Heart left ventricle (tissue), 16 donors: Measurements from ENCODE around the gene ARMC5. TPM values are rescaled to one million over a fixed set of nuclear protein-coding genes. Genes with fewer than 3 reads are reported as not detected.

Experiments used
- ATAC-seq, 4 donors: fragments of 200-7000 bp; cut with Tn5 transposase; one replicate each; pipeline ENCODE4 v1.9.1; 2020 to 2022; ENCODE audit warnings: moderate library complexity in 4 of 4, mild to moderate bottlenecking in 3 of 4, moderate number of reproducible peaks in 1 of 4
- DNase-seq, 5 donors: peaks; one replicate each; pipeline ENCODE4 v3.0.0-alpha.2; 2020
- H3K27ac ChIP-seq, 12 donors: fragments of 200-600 bp; sonication (generic) in 4 of 12; one replicate each; pipeline versions ENCODE4 v1.5.0 to v1.8.0; 2016 to 2022; ENCODE audit warnings: mild to moderate bottlenecking in 2 of 12
- H3K27me3 ChIP-seq, 9 donors: fragments of 200-600 bp; sonication (generic) in 2 of 9; one replicate each; pipeline versions ENCODE4 v1.5.1 to v1.8.0; 2016 to 2022; ENCODE audit warnings: mild to moderate bottlenecking in 3 of 9
- H3K36me3 ChIP-seq, 9 donors: fragments of 200-600 bp; sonication (generic) in 2 of 9; one replicate each; pipeline versions ENCODE4 v1.5.0 to v1.8.0; 2018 to 2022; ENCODE audit warnings: mild to moderate bottlenecking in 2 of 9
- H3K4me1 ChIP-seq, 12 donors: fragments of 200-600 bp; sonication (generic) in 4 of 12; one replicate each; pipeline versions ENCODE4 v1.5.0 to v1.8.0; 2016 to 2022; ENCODE audit warnings: mild to moderate bottlenecking in 3 of 12
- H3K4me3 ChIP-seq, 12 donors: fragments of 200-600 bp; sonication (generic) in 4 of 12; one replicate each; pipeline versions ENCODE4 v1.5.0 to v1.8.0; 2017 to 2022; ENCODE audit warnings: mild to moderate bottlenecking in 9 of 12, moderate library complexity in 4 of 12
- H3K9me3 ChIP-seq, 12 donors: fragments of 200-600 bp; sonication (generic) in 4 of 12; one replicate each; pipeline versions ENCODE4 v1.5.0 to v1.8.0; 2016 to 2022; ENCODE audit warnings: mild to moderate bottlenecking in 1 of 12
- CTCF ChIP-seq, 12 donors: fragments of 200-600 bp; sonication (generic) in 4 of 12; IDR thresholded peaks; one replicate each; pipeline versions ENCODE4 v1.5.0 to v1.8.0; 2018 to 2022; ENCODE audit warnings: antibody characterized with exemption in 12 of 12, mild to moderate bottlenecking in 5 of 12
- POLR2A ChIP-seq, 2 donors: fragments of 450-650 bp; IDR thresholded peaks; one replicate each; pipeline ENCODE4 v1.6.1; 2017; ENCODE audit warnings: antibody characterized with exemption in 2 of 2, mild to moderate bottlenecking in 2 of 2, moderate library complexity in 2 of 2
- whole genome bisulfite sequencing, 4 donors: extraction: QIAGEN DNeasy Blood & Tissue Kit in 2 of 4; methylation state at CpG; one replicate each; pipeline versions ENCODE4 v1.1.5 to v1.1.7; 2013 to 2018; 5-methylcytosine and 5-hydroxymethylcytosine counted together
- intact Hi-C, 10 donors: fragments of 100-400 bp; cut with DNase I; formaldehyde crosslinking; loops; one replicate each; pipeline versions ENCODE4 v1.11.1 to v1.14.2; 2022
- polyA plus RNA-seq, 2 donors: library from polyadenylated mRNA; stranded (reverse); fragments of 200-250 nt; gene quantifications; one replicate each; pipeline ENCODE4 v1.2.3, GENCODE V29; 2013
- total RNA-seq, 9 donors: library from RNA; depleted of rRNA in 2 of 9; stranded (reverse); fragments of >200 nt in 2 of 9; fragmentation: NEBNext Ultra II Directional in 3 of 9; extraction: Animal tissue kit (Norgen Biotek cat#: 25700) in 3 of 9; gene quantifications; one replicate each; pipeline versions ENCODE4 v1.1.0 to v1.2.4, GENCODE V29; 2016 to 2023
- donor health status: ischemic (EF 13 %, LVEDD 7.1; RV severe dilation, severe dysfunction).
- donor health status: healthy with polysubstance abuse.
- donor health status: DM: no; HTN: yes; CAD: no.
- donor health status: DM: no; HTN: no; CAD: no.
- donor health status: ischemic (EF 25% LVEDD 6.9; RV normal size, moderate dysfunction).
- donor health status: ischemic (EF 25% LVEDD 5.7; RV mildly dilated, moderate dysfunction).
- donor health status: healthy.
- donor health status: DM: yes; HTN: yes; CAD: no.
- donor health status: ischemic (EF 35%, LVEDD 5.7; RV mildly dilated, moderate dysfunction).
- donor health status: nonischemic (EF 11% LVEDD 7.7; RV severe dilation, severe dysfunction).
- donor health status: DM: yes; HTN: yes; CAD: no.
- donor health status: PGD.
- donor health status: ischemic (EF 29% LVEDD 5.4; RV normal size, mild dysfunction).
- donor health status: nonischemic (EF 23%, LVEDD 6.1; RV moderate dilation, normal function).

ARMC5 gene
- total and polyA plus RNA-seq, 11 donors, result 4.1 to 9.2 (median 6.6) TPM

- Histone ChIP-seq H3K27ac (no peak overlapping the region), H3K36me3 (no peaks in the 10 kb centered on the region), H3K4me1 (no peaks in the 10 kb centered on the region), H3K9me3 (peaks cover 0 to 3% (median 0%) of the 10 kb centered on the region in 12 donors), H3K27me3 (peaks cover 0 to 6% (median 0%) of the 10 kb centered on the region in 9 donors), H3K4me3 (no peak overlapping the region)
- WGBS, 4 donors, result 78 to 83% (median 82%) methylated on average over 10 of the region's 10 CpGs
- ATAC-seq, result no peak
- TF ChIP-seq CTCF (IDR thresholded peaks at IDR 0.05), result no peak
- intact Hi-C loops, result no loop called here
- DNase-seq, result no peak
Observed at GRCh38 chr16:31412750-31413149, 46.6 kb upstream of the ARMC5 start.

GRCh38 chr16:31413381-31413780, 45.9 kb upstream of the ARMC5 start:
- DNase-seq, result no peak
- WGBS, 4 donors, result 90 to 94% (median 91%) methylated on average over 5 of the region's 5 CpGs
- Histone ChIP-seq H3K36me3 (no peaks in the 10 kb centered on the region), H3K27ac (no peak overlapping the region), H3K4me1 (no peaks in the 10 kb centered on the region), H3K27me3 (peaks cover 0 to 5% (median 0%) of the 10 kb centered on the region in 9 donors), H3K9me3 (peaks cover 0 to 3% (median 0%) of the 10 kb centered on the region in 12 donors), H3K4me3 (no peak overlapping the region)
- no peak for TF ChIP-seq POLR2A (IDR thresholded peaks at IDR 0.05)
- TF ChIP-seq CTCF (IDR thresholded peaks at IDR 0.05), result no peak
- intact Hi-C loops, result no loop called here
- ATAC-seq, result no peak

- no peaks in the 10 kb centered on the region for H3K4me1 ChIP-seq
- no peak for DNase-seq
- 79 to 87% (median 83%) methylated on average over 4 of the region's 4 CpGs for WGBS, 4 donors
- H3K9me3 ChIP-seq, result peaks cover 0 to 3% (median 0%) of the 10 kb centered on the region in 12 donors
- ATAC-seq, result no peak
- TF ChIP-seq POLR2A (IDR thresholded peaks at IDR 0.05) (no peak), CTCF (IDR thresholded peaks at IDR 0.05) (no peak)
- peaks cover 0 to 5% (median 0%) of the 10 kb centered on the region in 9 donors for H3K27me3 ChIP-seq
- H3K36me3 ChIP-seq, result no peaks in the 10 kb centered on the region
- H3K27ac ChIP-seq, result no peak overlapping the region
- intact Hi-C loops, result no loop called here
- no peak overlapping the region for H3K4me3 ChIP-seq
Observed at GRCh38 chr16:31413943-31414342, 45.4 kb upstream of the ARMC5 start.

- no peak overlapping the region for H3K4me3 ChIP-seq
- no peak overlapping the region for H3K27ac ChIP-seq
- DNase-seq (no peak), ATAC-seq (no peak)
- peaks cover 0 to 5% (median 0%) of the 10 kb centered on the region in 9 donors for H3K27me3 ChIP-seq
- no peaks in the 10 kb centered on the region for H3K36me3 ChIP-seq
- H3K4me1 ChIP-seq, result no peaks in the 10 kb centered on the region
- 73 to 88% (median 84%) methylated on average over 4 of the region's 4 CpGs for WGBS, 4 donors
- no peak for TF ChIP-seq CTCF (IDR thresholded peaks at IDR 0.05)
- H3K9me3 ChIP-seq, result peaks cover 0 to 3% (median 0%) of the 10 kb centered on the region in 12 donors
- intact Hi-C loops, result no loop called here
Observed at GRCh38 chr16:31414706-31415105, 44.6 kb upstream of the ARMC5 start.
